ENCODE data around the gene THUMPD3.
A peak's percentile ranks its signal among the peaks of the same experiment; 100 is the strongest.

The THUMPD3 gene

DNA sequence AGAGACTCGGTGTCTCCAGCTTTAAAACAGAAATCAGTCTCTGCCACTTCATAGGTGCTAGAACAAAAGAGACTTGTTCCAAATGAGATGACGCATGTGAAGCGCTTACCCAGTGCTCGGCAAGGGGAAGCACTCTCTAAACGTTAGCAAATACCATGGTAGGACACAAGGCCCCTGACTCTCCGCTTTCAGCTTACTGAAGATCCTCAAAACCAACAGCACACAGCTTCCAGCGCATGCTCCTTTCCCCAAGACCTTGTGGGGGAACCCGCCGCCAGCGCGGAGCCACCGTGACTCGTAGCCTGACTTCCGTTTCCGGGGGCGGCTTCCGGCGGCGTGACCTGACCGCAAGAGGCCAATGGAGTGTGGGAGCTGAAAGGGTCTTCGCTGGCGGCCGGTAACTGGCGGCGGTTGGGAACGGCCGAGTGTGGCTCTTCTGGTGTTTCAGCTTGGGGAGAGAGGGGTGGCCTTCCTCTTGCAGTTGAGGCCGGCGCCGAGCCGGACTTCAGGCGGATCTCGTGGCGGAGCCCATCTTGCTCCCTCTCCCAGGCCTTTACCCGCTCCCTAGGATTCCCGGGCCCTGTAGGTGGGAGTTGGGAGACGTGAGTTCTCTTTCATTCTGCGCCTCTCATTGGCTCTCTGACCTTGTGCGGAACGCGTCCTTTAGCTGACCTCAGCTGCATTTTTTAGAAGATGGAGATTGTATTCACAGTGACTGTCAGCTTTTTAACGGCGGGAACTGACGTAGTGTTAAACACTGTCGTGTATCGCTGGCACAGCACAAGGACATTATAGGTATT, at the start of gene THUMPD3:
TSS of gene THUMPD3 (plus strand) at position 324 of the 800 bp plus-strand sequence. CDS start 2,015 bp downstream, outside the sequence.
- peak within 1 kb of the TSS; percentile 80 for H3K4me3 ChIP-seq (ENCODE audit: low read depth, low read length)
- H3K27ac ChIP-seq (ENCODE audit: low read depth, low read length): peak within 1 kb of the TSS; percentile 82
- peak within 1 kb of the TSS; percentile 85 for H3K9ac ChIP-seq (ENCODE audit: low read length)
- peaks cover 29% of the 10 kb centered on the region for H3K36me3 ChIP-seq (ENCODE audit: control insufficient read depth, insufficient read depth, low read length)
- no peaks in the 10 kb centered on the region for H3K27me3 ChIP-seq (ENCODE audit: control insufficient read depth, insufficient read depth, low read length)
- H3K4me1 ChIP-seq (ENCODE audit: control insufficient read depth, insufficient read depth, low read length): no peaks in the 10 kb centered on the region
- no peaks in the 10 kb centered on the region for H3K9me3 ChIP-seq (ENCODE audit: control insufficient read depth, insufficient read depth, low read depth, low read length)

DNA sequence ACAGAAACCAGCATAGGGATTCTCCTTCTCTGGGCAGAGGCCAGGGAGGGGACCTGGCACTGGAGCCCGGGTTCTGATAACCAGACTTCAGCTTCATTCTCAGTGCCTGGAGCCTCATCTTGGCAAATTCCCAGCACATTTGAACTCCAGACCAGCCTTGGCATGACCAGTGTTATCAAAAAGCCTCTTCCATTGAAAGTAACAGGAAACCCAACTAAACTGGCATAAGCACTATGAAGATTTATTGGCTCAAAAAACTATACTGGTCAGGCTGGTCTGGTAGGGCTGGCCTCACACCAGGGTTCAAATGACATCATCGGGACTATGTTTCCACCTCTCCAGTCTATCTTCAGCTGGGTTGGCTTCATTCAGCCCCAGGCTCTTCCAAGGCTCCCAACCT, 48.1 kb upstream of the THUMPD3 start:
- no peaks in the 10 kb centered on the region for H3K9me3 ChIP-seq (ENCODE audit: control insufficient read depth, insufficient read depth, low read depth, low read length)
- no peak overlapping the region for H3K9ac ChIP-seq (ENCODE audit: low read length)
- no peak overlapping the region for H3K4me3 ChIP-seq (ENCODE audit: low read depth, low read length)
- H3K36me3 ChIP-seq (ENCODE audit: control insufficient read depth, insufficient read depth, low read length): no peaks in the 10 kb centered on the region
- no peaks in the 10 kb centered on the region for H3K27me3 ChIP-seq (ENCODE audit: control insufficient read depth, insufficient read depth, low read length)
- H3K4me1 ChIP-seq (ENCODE audit: control insufficient read depth, insufficient read depth, low read length): peaks cover 11% of the 10 kb centered on the region; the same call in 1 of the 2 replicates
- no peak overlapping the region for H3K27ac ChIP-seq (ENCODE audit: low read depth, low read length)

GRCh38 chr3:9316881-9317361, 45.9 kb upstream of the THUMPD3 start:
- Histone ChIP-seq H3K9ac (ENCODE audit: low read length) (peak overlapping the region; percentile 40), H3K4me1 (ENCODE audit: control insufficient read depth, insufficient read depth, low read length) (peaks cover 11% of the 10 kb centered on the region; the same call in 1 of the 2 replicates), H3K9me3 (ENCODE audit: control insufficient read depth, insufficient read depth, low read depth, low read length) (no peaks in the 10 kb centered on the region), H3K36me3 (ENCODE audit: control insufficient read depth, insufficient read depth, low read length) (no peaks in the 10 kb centered on the region), H3K27ac (ENCODE audit: low read depth, low read length) (no peak overlapping the region; the same call in 1 of the 2 replicates), H3K4me3 (ENCODE audit: low read depth, low read length) (peak overlapping the region; percentile 28), H3K27me3 (ENCODE audit: control insufficient read depth, insufficient read depth, low read length) (no peaks in the 10 kb centered on the region)

DNA sequence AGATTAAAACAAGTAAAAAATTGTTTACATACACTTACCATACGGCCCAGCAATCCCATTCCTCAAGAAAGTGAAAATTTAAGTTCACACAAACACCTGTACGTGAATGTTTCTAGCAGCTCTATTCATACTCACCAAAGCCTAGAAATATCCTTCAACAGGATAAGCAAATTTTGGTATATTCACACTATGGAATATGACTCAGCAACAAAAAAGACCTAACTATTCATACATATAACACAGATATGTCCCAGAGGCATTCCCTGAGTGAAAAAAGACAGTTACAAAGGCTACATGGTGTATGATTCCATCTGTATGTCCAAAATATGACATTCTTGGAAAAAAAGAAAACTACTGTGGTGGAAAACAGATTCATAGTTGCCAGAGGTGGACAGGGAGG, 40.1 kb upstream of the THUMPD3 start:
- peaks cover 25% of the 10 kb centered on the region for H3K9me3 ChIP-seq (ENCODE audit: control insufficient read depth, insufficient read depth, low read depth, low read length)
- no peak overlapping the region for H3K27ac ChIP-seq (ENCODE audit: low read depth, low read length)
- no peak overlapping the region for H3K4me3 ChIP-seq (ENCODE audit: low read depth, low read length)
- peaks cover under 1% of the 10 kb centered on the region; the same call in 1 of the 2 replicates for H3K4me1 ChIP-seq (ENCODE audit: control insufficient read depth, insufficient read depth, low read length)
- H3K36me3 ChIP-seq (ENCODE audit: control insufficient read depth, insufficient read depth, low read length): no peaks in the 10 kb centered on the region
- no peaks in the 10 kb centered on the region for H3K27me3 ChIP-seq (ENCODE audit: control insufficient read depth, insufficient read depth, low read length)
- H3K9ac ChIP-seq (ENCODE audit: low read length): no peak overlapping the region

DNA sequence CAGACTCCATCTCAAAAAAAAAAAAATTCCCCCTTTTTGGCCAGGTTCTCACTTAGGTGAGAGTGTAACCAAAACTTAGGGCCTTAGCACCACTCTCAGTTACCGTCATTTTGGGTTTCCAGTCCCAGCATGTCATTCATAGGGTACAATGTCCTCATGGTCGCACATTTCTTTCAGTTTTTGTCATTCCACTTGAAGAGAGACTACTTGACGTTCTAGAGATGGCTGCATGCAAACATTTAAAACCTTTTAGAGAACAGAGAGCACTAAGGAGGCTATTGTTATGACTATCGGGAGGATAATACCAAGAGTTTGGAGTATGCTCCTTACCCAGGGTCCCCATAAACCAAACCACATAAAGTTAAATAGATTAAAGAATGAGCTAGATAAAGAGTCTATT, 37.9 kb upstream of the THUMPD3 start:
- no peaks in the 10 kb centered on the region for H3K27me3 ChIP-seq (ENCODE audit: control insufficient read depth, insufficient read depth, low read length)
- peaks cover 44% of the 10 kb centered on the region for H3K9me3 ChIP-seq (ENCODE audit: control insufficient read depth, insufficient read depth, low read depth, low read length)
- H3K9ac ChIP-seq (ENCODE audit: low read length): no peak overlapping the region
- no peak overlapping the region for H3K4me3 ChIP-seq (ENCODE audit: low read depth, low read length)
- H3K36me3 ChIP-seq (ENCODE audit: control insufficient read depth, insufficient read depth, low read length): no peaks in the 10 kb centered on the region
- H3K27ac ChIP-seq (ENCODE audit: low read depth, low read length): no peak overlapping the region
- no peaks in the 10 kb centered on the region for H3K4me1 ChIP-seq (ENCODE audit: control insufficient read depth, insufficient read depth, low read length)

DNA sequence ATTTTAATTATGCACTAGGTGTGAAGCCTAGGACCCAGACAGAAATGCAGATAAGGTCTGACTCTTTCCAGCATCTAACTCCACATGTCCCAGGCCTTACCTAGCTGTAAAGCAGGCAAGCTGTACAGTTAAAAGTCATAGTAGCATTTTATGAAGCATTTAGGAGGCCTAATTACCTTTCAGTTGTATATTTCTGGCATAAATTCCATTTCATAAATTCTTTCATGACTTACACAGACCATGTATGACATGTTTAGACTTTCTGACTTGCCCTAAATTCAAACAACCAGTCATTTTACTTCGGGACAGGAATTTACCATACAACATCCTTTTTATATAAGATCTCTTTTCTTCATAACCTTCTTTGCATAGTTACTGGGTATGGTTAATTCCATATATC, 35.3 kb upstream of the THUMPD3 start:
- Histone ChIP-seq H3K27ac (ENCODE audit: low read depth, low read length) (no peak overlapping the region), H3K27me3 (ENCODE audit: control insufficient read depth, insufficient read depth, low read length) (no peaks in the 10 kb centered on the region), H3K9ac (ENCODE audit: low read length) (no peak overlapping the region), H3K36me3 (ENCODE audit: control insufficient read depth, insufficient read depth, low read length) (no peaks in the 10 kb centered on the region), H3K4me1 (ENCODE audit: control insufficient read depth, insufficient read depth, low read length) (no peaks in the 10 kb centered on the region), H3K4me3 (ENCODE audit: low read depth, low read length) (no peak overlapping the region), H3K9me3 (ENCODE audit: control insufficient read depth, insufficient read depth, low read depth, low read length) (peaks cover 54% of the 10 kb centered on the region)

- Histone ChIP-seq H3K4me1 (ENCODE audit: control insufficient read depth, insufficient read depth, low read length) (no peaks in the 10 kb centered on the region), H3K27me3 (ENCODE audit: control insufficient read depth, insufficient read depth, low read length) (no peaks in the 10 kb centered on the region), H3K36me3 (ENCODE audit: control insufficient read depth, insufficient read depth, low read length) (no peaks in the 10 kb centered on the region), H3K9me3 (ENCODE audit: control insufficient read depth, insufficient read depth, low read depth, low read length) (peaks cover 50% of the 10 kb centered on the region), H3K4me3 (ENCODE audit: low read depth, low read length) (no peak overlapping the region), H3K9ac (ENCODE audit: low read length) (no peak overlapping the region), H3K27ac (ENCODE audit: low read depth, low read length) (no peak overlapping the region)
These were observed 32.6 kb upstream of the THUMPD3 start for GRCh38 chr3:9330166-9330703.

DNA sequence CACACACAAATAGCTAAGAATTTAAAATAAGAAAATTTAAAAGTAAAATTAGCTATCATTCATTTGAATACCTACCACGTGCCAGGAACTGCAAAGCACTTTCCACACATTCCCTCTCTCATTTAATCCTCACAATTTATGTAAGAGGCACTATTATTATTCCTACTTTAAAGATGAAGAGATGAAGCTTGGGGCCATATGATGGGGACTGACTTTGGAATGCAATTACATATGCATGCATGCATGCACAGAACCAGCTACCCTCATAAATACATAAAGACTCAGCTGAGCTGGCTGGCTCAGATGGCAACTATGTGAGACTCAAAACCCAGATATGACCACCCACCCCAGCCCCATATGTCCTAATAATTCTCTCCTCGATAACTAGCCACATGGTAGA, 31.7 kb upstream of the THUMPD3 start:
- peaks cover 41% of the 10 kb centered on the region for H3K9me3 ChIP-seq (ENCODE audit: control insufficient read depth, insufficient read depth, low read depth, low read length)
- no peak overlapping the region for H3K9ac ChIP-seq (ENCODE audit: low read length)
- no peak overlapping the region for H3K27ac ChIP-seq (ENCODE audit: low read depth, low read length)
- H3K36me3 ChIP-seq (ENCODE audit: control insufficient read depth, insufficient read depth, low read length): no peaks in the 10 kb centered on the region
- H3K4me1 ChIP-seq (ENCODE audit: control insufficient read depth, insufficient read depth, low read length): no peaks in the 10 kb centered on the region
- no peak overlapping the region for H3K4me3 ChIP-seq (ENCODE audit: low read depth, low read length)
- H3K27me3 ChIP-seq (ENCODE audit: control insufficient read depth, insufficient read depth, low read length): no peaks in the 10 kb centered on the region

DNA sequence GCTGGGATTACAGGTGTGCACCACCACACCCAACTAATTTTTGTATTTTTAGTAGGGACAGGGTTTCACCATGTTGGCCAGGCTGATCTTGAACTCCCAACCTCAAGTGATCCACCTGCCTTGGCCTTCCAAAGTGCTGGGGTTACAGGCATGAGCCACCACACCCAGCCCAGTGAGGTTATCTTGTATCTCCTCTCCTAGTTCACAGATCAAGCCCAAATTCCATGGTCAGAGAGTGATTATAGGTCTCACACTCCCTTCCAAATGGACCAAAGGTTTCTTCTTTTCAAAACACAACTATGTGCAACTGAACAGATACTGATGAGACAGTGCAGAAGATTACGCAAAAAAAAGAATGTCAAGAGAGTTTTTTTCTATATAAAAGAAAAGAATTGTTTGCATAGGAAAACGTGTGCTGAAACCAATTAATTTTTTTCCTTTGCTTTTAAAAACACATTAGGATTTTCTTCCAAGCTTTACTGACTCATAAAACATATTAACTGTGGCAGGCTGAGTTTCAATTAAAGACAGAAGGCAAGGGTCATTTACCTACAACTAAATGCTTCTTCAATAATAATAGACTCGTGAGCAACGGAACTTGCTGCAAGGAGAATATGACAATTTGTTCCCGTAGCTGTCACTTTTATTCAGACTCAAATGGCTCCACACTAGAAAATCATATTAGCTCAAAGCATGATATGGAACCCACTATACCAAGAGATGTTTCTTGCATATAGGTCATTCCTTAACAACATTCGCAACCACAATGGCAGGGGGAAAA, 30.4 kb upstream of the THUMPD3 start:
- Histone ChIP-seq H3K27me3 (ENCODE audit: control insufficient read depth, insufficient read depth, low read length) (no peaks in the 10 kb centered on the region), H3K4me1 (ENCODE audit: control insufficient read depth, insufficient read depth, low read length) (no peaks in the 10 kb centered on the region), H3K4me3 (ENCODE audit: low read depth, low read length) (no peak overlapping the region), H3K27ac (ENCODE audit: low read depth, low read length) (no peak overlapping the region), H3K9me3 (ENCODE audit: control insufficient read depth, insufficient read depth, low read depth, low read length) (peaks cover 32% of the 10 kb centered on the region), H3K36me3 (ENCODE audit: control insufficient read depth, insufficient read depth, low read length) (no peaks in the 10 kb centered on the region), H3K9ac (ENCODE audit: low read length) (no peak overlapping the region)

DNA sequence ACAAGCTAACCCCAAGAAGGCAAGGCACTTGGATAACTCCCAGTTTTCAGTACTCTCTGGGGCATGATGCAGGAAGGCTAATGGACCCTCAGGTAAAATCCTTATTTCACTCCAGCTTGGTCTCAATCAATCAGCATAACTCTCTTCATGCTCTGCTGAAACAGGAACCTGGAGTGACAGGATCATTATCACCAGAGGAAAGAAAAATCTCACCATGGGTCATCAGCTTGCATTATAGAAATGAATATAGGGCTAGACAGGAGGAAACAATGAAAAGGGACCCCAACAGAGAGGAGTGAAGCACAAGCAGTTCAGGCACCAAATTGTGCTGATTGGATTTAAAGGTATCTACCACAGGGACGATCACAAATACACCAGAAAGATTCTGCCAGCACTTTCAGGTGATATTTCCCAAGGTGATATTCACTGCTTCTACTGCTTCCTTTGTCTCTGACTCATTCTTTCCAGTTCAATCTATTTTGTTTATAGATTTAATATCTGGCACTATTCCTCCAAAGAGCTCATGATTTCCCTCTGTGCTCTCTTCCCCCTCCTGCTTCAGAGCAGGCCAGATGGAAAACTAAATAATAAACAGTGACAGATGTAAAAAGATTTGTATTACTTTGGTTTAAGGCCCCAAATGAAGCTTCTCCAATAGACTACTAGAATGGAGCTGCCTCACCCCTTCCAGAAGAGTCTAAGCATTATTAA, 22.9 kb upstream of the THUMPD3 start:
- H3K27me3 ChIP-seq (ENCODE audit: control insufficient read depth, insufficient read depth, low read length): no peaks in the 10 kb centered on the region
- no peak overlapping the region for H3K27ac ChIP-seq (ENCODE audit: low read depth, low read length)
- H3K9ac ChIP-seq (ENCODE audit: low read length): no peak overlapping the region
- no peak overlapping the region for H3K4me3 ChIP-seq (ENCODE audit: low read depth, low read length)
- no peaks in the 10 kb centered on the region for H3K4me1 ChIP-seq (ENCODE audit: control insufficient read depth, insufficient read depth, low read length)
- H3K36me3 ChIP-seq (ENCODE audit: control insufficient read depth, insufficient read depth, low read length): no peaks in the 10 kb centered on the region
- H3K9me3 ChIP-seq (ENCODE audit: control insufficient read depth, insufficient read depth, low read depth, low read length): no peaks in the 10 kb centered on the region
